Measurements from ENCODE around the gene BCAT1.

GRCh38 chr12:24997496-24997895 lies 48.6 kb upstream of the BCAT1 start:
- TF ChIP-seq CTCF (IDR thresholded peaks at IDR 0.05): no peak
- TF ChIP-seq POLR2A (IDR thresholded peaks at IDR 0.05): no peak
